ENCODE measurements around the gene COL18A1.

GRCh38 chr21:45410151-45410864 lies 5.3 kb downstream of the COL18A1 start:
- TF ChIP-seq CTCF (IDR thresholded peaks at IDR 0.05; ENCODE audit: borderline replicate concordance, extremely low read depth, low read length, poor library complexity, severe bottlenecking) (no peak), EZH2 (IDR thresholded peaks at IDR 0.05; ENCODE audit: borderline replicate concordance, low read depth, low read length, severe bottlenecking) (no peak)
